Colon (tissue), 2 donors: ENCODE results near the gene SLC6A20.
"Not testable (repeated sequence)": the region's sequence is repeated elsewhere in the genome, so short reads cannot be mapped to it uniquely, and the experiment has no call there.

ENCODE experiments used
- FAIRE-seq: peaks from 2 replicates; lab custom pipeline; 2012; peaks lifted over from hg19 to GRCh38; lab: Jason Lieb, UNC
- donor health status: control.
- donor health status: control.

Gene SLC6A20

DNA sequence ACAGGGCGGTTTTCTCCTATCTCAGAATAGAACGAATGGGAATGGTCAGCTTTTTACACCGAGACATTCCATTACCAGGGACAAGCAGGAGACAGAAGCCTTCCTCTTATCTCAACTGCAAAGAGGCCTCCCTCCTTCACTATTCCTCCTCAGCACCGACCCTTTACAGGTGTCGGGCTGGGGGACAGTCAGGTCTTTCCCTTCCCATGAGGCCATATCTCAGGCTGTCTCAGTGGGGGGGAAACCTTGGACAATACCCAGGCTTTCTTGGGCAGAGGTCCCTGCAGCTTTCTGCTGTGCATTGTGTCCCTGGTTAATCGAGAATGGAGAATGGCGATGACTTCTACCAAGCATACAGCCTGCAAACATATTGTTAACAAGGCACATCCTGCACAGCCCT lies 39.2 kb downstream of the SLC6A20 start:
- not testable (repeated sequence) for FAIRE-seq

- no peak for FAIRE-seq
These were observed 40.3 kb downstream of the SLC6A20 start for GRCh38 chr3:45756055-45756454.

DNA sequence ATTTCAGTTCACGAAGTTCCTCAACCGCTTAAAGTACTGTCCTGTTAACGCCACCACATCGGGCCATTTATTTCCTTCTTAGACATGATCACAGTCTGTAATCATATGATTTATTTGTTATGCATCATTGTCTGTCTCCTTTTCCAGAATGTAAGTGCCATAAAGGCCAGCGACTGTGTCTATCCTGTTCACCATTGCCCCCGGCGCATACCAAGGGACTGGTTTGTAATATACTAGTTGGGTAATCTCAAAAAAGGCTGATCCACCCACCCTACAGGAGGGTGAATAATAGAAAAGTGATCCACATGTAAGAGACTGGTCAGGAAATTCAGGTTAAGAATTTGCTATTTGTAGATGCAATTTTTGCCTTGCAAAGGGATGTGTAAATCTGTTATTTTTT lies 41.9 kb downstream of the SLC6A20 start:
- FAIRE-seq, result no peak

- no peak for FAIRE-seq
These were observed 43.2 kb downstream of the SLC6A20 start for GRCh38 chr3:45753095-45753494.

DNA sequence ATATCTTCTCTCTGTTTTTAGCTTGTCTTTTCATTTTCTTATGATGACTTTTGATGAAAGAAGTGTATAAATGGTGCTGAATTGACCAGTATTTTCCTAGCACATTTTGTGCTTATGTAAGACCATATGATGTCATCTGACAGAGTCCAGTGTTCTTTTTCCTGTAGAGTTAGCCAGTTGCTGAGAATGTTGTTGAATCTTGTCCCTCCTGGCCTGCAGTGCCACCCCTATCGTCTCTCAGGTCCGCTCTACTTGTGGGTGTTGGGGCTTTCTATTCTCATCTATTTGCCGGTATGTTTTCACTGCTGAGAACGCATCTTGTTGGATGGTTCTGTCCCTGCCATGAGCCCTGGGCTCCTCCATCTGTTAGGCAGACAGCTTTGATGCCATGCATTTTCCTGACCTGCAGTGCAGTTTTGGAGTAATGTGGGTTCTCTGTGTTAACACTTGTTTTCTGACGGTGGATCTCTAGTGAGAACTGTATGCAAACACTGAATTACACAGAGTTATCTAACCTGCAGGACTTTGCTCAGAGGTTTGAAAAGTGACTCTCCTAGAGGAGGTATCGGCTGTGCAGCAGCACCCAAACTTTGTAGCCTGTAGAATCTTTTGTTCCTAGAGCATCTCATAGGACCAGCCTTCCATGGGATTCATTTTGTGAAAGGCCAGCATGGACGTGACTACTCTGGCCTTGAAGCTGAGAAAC lies 44.6 kb downstream of the SLC6A20 start:
- FAIRE-seq, result no peak

GRCh38 chr3:45749880-45750279 lies 46.5 kb downstream of the SLC6A20 start:
- no peak for FAIRE-seq

DNA sequence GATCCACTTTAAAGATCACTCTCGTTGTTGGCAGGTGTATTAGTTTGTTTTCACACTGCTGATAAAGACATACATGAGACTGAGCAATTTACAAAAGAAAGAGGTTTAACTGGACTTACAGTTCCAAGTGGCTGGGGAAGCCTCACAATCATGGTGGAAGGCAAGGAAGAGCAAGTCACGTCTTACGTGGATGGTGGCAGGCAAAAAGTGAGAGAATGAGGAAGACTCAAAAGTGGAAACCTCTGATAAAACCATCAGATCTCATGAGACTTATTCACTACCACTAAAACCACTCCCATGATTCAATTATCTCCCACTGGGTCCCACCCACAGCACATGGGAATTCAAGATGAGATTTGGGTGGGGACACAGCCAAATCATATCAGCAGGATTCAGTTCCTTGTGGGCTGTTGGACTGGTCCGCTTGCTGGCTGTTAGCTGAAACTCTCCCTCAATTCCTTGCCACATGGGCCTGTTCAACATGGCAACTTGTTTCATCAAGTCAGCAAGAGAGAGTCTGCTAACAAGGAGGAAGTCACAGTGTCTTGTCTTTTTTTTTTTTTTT lies 47.2 kb downstream of the SLC6A20 start:
- not testable (repeated sequence) for FAIRE-seq

DNA sequence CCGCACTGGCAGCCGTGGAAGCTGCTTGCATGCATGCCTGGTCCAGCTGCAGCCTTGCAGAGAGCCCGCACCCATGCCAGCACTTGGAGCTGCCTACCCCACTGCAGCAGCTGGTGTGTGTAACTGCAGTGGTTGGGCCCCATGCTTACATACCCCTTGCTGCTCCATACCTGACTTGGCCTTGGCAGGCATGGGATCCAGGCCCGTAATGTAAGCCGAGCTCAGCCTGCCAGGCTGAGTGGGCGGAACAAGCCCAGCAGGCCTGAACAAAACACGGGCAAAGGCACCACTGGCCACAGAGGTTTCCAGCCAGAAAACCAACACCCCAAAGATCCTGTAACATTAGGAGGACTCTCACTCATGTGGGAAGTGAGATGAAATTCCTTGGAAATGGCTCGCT lies 48.3 kb downstream of the SLC6A20 start:
- FAIRE-seq, result no peak

DNA sequence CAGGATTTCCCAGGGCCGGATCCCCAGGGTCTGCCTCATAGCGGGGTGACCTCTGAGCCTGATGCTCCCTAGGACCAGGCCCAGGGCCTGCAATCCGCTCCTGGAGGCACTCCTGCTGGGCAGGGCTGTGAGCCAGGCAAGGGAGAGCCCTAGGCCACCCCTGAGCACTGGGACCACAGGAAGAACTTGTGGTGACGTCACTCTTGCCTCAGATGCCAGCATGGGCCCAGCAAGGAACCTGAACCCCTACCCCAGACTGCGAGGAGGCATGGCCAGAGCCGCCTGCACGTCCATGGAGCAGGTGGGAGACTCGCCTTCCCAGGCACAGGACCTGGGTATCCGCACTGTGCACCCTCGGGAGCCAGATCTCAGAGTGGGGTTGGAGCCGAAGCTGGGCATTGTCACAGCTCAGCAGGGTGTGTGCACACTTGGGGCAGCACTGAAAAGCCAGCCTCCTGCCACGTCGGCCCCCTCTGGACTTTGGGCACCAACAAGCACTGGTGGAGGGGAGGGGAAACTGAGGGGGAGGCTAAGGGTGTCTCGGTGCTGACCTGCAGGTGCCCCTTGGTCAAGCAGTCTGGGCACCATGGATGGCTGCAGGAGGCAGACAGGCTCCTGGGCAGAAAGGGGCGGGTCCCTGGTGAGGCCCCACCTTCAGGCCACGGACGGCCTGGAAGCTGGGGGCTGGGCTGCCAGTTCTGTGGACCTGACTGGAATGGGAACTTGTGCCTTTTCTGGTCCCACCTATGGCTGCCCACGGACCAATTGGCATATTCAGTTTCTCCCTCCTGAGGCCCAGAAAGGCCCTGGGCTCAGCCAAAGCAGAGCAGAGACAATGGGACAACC lies 49.3 kb downstream of the SLC6A20 start:
- FAIRE-seq, result no peak

DNA sequence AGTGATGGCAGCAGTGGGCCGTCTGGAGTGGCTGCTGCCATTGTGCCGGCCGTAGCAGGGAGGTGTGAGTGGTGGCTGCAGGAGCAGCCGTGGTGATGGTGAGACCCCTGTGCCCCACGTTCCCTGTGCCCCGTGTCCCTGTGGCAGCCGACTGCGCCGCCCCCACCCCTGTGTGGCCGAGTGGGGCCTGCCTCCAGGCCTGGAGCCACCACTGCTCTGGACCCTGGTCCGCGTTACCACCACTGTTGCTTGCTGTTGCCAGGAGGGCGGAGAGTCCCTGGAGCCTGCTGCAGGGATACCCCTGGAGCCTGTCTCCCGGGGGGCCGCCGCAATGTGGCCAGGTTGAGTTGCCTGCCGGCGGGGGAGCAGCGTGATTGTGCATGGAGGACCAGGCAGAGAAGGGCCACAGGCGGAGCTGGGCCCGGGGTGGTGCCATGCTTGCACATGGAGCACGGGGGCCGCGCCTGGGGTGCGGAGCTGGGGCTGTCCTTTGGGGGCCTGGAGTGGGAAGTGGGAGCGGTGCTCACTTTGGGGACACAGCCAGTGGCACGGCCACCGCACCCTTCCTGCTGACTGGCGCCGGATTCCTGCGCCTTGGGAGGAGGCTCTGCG lies 50.1 kb downstream of the SLC6A20 start:
- no peak for FAIRE-seq

- FAIRE-seq, result no peak
These were observed 53.8 kb downstream of the SLC6A20 start for GRCh38 chr3:45742461-45743089.

DNA sequence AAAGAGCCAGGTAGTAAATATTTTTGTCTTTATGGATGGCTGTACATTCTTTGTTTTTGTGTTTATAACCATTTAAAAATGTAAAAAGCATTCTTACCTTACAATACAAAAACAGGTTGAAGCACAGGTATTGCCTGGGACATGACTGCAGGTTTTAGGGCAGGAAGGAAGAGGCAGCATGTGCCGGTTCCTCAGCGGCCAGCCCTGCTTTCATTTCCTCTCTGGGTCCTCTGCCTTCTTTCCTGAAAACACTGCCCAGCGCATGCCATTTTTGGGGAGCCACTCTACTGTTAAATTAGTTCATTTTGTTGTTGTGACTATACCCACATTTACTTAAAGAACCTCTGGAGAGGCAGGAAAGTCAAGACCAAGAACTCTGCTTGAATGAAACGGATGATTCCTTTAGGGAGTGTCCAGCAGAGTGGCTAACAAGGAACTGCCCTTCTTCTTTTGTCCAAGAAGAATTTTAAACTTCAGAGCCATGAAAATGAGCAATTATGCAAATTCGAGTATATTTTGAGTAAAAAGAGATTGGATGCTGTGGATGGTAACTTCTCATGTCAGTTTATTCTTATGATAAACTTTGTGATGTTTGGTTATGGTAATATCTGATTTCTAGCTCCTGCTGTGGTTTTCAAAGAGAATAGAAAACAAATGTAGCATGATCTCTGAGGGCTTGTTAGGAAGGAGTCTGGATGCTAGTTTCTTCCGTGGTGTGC lies 54.4 kb downstream of the SLC6A20 start:
- no peak for FAIRE-seq

GRCh38 chr3:45741247-45741646 lies 55.1 kb downstream of the SLC6A20 start:
- no peak for FAIRE-seq

- no peak for FAIRE-seq
These were observed 56.3 kb downstream of the SLC6A20 start for GRCh38 chr3:45739991-45740390.

DNA sequence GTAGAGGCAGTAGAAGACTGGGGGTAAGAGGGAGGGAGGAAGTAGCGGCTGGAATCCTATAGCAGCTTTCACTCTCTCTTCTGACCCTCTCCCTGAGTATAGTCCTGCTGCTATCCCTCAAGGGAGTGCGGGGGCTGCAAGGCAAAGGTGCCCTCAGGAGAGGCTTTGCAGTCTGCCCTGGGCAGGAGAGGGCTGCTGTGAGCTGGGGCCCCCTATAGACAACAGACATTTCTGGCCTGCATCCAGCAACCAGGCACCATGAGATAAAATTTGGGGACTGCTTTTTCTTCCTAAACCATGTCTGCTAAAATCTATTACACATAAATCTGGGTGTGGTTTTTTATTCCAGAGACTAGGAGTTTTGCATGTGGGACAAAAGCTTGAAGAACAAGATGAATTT lies 59.1 kb downstream of the SLC6A20 start:
- FAIRE-seq, result no peak

- no peak for FAIRE-seq
These were observed 59.6 kb downstream of the SLC6A20 start for GRCh38 chr3:45736707-45737106.

- no peak for FAIRE-seq
These were observed 65.8 kb downstream of the SLC6A20 start for GRCh38 chr3:45730409-45731154.

DNA sequence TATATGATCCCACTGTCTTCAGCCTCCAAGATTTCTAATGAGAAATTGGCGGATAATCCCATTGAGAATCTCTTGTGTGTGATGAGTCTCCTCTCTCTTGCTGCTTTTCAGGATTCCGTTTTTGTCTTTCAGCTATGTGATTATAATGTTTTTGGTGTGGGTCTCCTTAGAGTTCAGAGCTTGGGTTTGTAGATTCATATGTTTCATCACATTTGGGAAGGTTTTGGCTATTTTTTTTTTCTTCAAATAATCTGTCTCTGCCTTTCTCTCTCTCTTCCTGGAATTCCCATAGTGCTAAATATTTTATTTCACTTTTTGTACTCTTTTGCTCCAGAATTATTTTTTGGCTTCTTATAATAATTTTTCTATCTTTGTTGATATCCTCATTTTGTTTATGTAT lies 66.7 kb downstream of the SLC6A20 start:
- no peak for FAIRE-seq

GRCh38 chr3:45724911-45725310 lies 71.4 kb downstream of the SLC6A20 start:
- FAIRE-seq, result no peak

DNA sequence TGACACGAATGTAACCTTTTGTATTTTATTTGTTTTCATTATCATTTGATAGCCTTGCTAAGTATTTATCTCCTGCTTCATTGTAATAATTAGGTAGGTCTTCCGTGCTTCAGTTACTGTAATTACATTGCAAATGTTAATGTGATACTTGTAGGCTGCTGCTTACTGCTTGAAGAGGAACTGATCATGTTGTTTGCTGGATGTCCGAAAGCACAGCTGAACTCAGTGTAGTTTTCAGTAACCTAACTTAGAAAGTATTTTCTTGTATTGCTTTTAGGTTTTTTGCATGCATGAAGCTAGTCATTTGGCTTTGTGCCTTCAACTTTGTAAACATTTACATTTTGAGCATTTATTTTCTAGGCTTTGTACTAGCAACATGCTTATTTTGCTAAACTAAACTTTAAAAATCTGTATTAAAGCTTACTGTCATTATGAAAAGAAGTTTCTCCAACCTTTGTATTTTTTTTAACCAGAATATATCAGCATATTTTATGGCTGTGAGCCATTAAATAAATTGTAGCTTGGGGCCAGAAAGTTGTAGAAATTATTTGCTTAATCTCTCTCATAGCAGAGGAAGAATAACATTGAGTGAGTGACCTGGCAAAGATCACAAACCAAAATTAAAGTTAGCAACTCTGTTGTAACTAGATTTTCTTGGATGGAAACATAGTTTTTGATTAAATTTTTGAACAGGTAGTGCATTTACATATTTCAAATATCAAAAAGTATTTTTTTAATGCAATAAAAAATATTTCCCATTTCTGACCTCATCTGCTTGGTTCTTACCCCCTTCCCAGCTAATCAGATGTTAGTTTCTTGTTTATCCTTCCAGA lies 76.5 kb downstream of the SLC6A20 start:
- FAIRE-seq, result no peak
